ENCODE data around the gene BPGM.

- TF ChIP-seq, protein P1, sequence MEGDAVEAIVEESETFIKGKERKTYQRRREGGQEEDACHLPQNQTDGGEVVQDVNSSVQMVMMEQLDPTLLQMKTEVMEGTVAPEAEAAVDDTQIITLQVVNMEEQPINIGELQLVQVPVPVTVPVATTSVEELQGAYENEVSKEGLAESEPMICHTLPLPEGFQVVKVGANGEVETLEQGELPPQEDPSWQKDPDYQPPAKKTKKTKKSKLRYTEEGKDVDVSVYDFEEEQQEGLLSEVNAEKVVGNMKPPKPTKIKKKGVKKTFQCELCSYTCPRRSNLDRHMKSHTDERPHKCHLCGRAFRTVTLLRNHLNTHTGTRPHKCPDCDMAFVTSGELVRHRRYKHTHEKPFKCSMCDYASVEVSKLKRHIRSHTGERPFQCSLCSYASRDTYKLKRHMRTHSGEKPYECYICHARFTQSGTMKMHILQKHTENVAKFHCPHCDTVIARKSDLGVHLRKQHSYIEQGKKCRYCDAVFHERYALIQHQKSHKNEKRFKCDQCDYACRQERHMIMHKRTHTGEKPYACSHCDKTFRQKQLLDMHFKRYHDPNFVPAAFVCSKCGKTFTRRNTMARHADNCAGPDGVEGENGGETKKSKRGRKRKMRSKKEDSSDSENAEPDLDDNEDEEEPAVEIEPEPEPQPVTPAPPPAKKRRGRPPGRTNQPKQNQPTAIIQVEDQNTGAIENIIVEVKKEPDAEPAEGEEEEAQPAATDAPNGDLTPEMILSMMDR (IDR thresholded peaks at IDR 0.05; ENCODE audit: borderline replicate concordance, extremely low read depth, low read length, poor library complexity, severe bottlenecking), result no peak
- TF ChIP-seq EZH2 (IDR thresholded peaks at IDR 0.05; ENCODE audit: borderline replicate concordance, low read depth, low read length, severe bottlenecking), result no peak
Measured at GRCh38 chr7:134616611-134617010, 30.0 kb upstream of the BPGM start.
